Measurements from ENCODE around the gene KCNJ15. TPM values are rescaled to one million over a fixed set of nuclear protein-coding genes. Genes with fewer than 3 reads are reported as not detected.

Gene KCNJ15
- total and polyA plus RNA-seq, 9 donors: 0.20 to 1.1 (median 0.35) TPM; not detected in 1

GRCh38 chr21:38249256-38249655 is 7.5 kb upstream of the KCNJ15 start:
- DNase-seq: no peak
- Histone ChIP-seq H3K27me3 (no peaks in the 10 kb centered on the region), H3K4me1 (ENCODE audit: insufficient read depth) (no peaks in the 10 kb centered on the region), H3K27ac (no peak overlapping the region), H3K4me3 (no peak overlapping the region), H3K36me3 (no peaks in the 10 kb centered on the region), H3K9me3 (no peaks in the 10 kb centered on the region)
- TF ChIP-seq POLR2A (IDR thresholded peaks at IDR 0.05) (no peak), EP300 (IDR thresholded peaks at IDR 0.05) (no peak), CTCF (IDR thresholded peaks at IDR 0.05) (no peak)
- WGBS, 3 donors: 94 to 100% (median 97%) methylated on average over 1 of the region's 1 CpG
- intact Hi-C loops (cut with DNase I): no loop called here

DNA sequence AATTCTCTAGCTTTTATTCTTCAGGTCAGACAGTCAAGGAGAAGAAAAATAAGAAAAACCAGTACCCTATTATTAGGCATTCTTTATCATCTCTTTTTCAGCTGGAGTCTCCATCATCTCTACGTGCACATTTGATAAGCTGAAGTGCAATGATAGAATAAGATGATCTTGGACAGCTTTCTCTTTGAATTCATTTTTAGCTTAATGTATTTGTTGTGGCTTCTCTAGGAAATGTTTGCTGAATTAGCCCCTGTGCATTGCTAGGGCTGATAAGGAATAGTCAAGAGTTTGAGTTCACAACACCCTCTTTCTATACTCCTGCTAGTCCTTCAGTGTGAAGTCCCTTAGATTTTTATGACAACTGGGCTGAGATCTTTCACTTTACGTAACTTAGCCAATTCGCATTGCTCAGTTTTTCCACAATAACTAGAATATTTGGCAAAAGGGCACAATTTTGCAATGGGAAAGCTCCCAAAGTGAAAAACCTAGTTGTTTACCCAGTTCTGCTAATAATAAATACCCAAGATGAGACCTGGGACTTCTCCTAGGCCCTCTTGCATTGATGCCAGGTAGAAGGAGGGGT is 7.0 kb upstream of the KCNJ15 start:
- intact Hi-C loops (cut with DNase I): no loop called here
- Histone ChIP-seq H3K4me3 (no peak overlapping the region), H3K36me3 (no peaks in the 10 kb centered on the region), H3K27ac (no peak overlapping the region), H3K9me3 (no peaks in the 10 kb centered on the region), H3K27me3 (no peaks in the 10 kb centered on the region), H3K4me1 (ENCODE audit: insufficient read depth) (no peaks in the 10 kb centered on the region)
- DNase-seq: no peak
- TF ChIP-seq EP300 (IDR thresholded peaks at IDR 0.05): no peak
- no peak for TF ChIP-seq CTCF (IDR thresholded peaks at IDR 0.05)
- no peak for TF ChIP-seq POLR2A (IDR thresholded peaks at IDR 0.05)
- 40 to 45% (median 41%) methylated on average over 3 of the region's 3 CpGs for WGBS, 3 donors

- WGBS, 3 donors: 89 to 90% (median 90%) methylated on average over 7 of the region's 7 CpGs
- H3K4me3 ChIP-seq: no peak overlapping the region
- H3K27me3 ChIP-seq: no peaks in the 10 kb centered on the region
- H3K27ac ChIP-seq: no peak overlapping the region
- intact Hi-C loops (cut with DNase I): no loop called here
- H3K9me3 ChIP-seq: no peaks in the 10 kb centered on the region
- DNase-seq: no peak
- TF ChIP-seq EP300 (IDR thresholded peaks at IDR 0.05) (no peak), POLR2A (IDR thresholded peaks at IDR 0.05) (no peak)
- H3K36me3 ChIP-seq: no peaks in the 10 kb centered on the region
- H3K4me1 ChIP-seq (ENCODE audit: insufficient read depth): no peaks in the 10 kb centered on the region
Measured at GRCh38 chr21:38250991-38251418, 5.8 kb upstream of the KCNJ15 start.

- H3K27me3 ChIP-seq: no peaks in the 10 kb centered on the region
- no peak overlapping the region for H3K27ac ChIP-seq
- H3K9me3 ChIP-seq: no peaks in the 10 kb centered on the region
- no peaks in the 10 kb centered on the region for H3K4me1 ChIP-seq (ENCODE audit: insufficient read depth)
- DNase-seq: no peak
- WGBS, 3 donors: 71 to 80% (median 72%) methylated on average over 3 of the region's 3 CpGs
- no peaks in the 10 kb centered on the region for H3K36me3 ChIP-seq
- intact Hi-C loops (cut with DNase I): no loop called here
- no peak overlapping the region for H3K4me3 ChIP-seq
- TF ChIP-seq CTCF (IDR thresholded peaks at IDR 0.05): no peak
- no peak for TF ChIP-seq POLR2A (IDR thresholded peaks at IDR 0.05)
- TF ChIP-seq EP300 (IDR thresholded peaks at IDR 0.05): no peak
Measured at GRCh38 chr21:38254970-38255369, 1.8 kb upstream of the KCNJ15 start.

DNA sequence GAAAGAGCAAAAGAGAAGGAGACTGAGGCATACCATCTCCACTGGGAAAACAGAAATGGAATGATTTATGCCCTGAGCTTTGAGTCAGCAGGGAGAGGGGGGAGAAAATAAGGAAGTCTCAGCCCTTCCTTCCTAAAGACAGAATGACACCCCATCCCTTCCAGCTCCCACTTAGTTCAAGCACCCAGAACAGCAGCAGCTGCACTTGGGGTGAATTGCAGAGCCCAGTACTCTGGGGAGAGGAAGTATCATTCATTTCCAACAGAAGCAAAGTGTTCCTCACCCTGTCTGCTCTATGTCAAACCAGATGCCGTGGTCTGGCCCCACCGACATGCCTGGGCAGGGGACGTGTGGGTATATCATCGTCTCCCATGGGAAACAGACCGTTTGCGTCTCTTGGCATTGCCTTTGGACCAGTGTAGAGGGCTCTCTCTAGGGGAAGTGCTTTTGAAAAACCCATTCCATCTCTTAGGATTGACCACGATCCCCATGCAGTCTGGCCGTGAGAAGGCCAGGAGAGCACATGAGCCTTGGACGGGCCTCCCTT is 1.1 kb upstream of the KCNJ15 start:
- H3K27ac ChIP-seq: no peak overlapping the region
- no peak for TF ChIP-seq EP300 (IDR thresholded peaks at IDR 0.05)
- no peak for TF ChIP-seq POLR2A (IDR thresholded peaks at IDR 0.05)
- TF ChIP-seq CTCF (IDR thresholded peaks at IDR 0.05): no peak
- H3K4me3 ChIP-seq: no peak overlapping the region
- 78 to 85% (median 84%) methylated on average over 9 of the region's 9 CpGs for WGBS, 3 donors
- intact Hi-C loops (cut with DNase I): no loop called here
- DNase-seq: no peak
- no peaks in the 10 kb centered on the region for H3K27me3 ChIP-seq
- no peaks in the 10 kb centered on the region for H3K9me3 ChIP-seq
- no peaks in the 10 kb centered on the region for H3K4me1 ChIP-seq (ENCODE audit: insufficient read depth)
- H3K36me3 ChIP-seq: no peaks in the 10 kb centered on the region

Data from ovary (tissue), 9 donors.